Small intestine (tissue), 7 donors: ENCODE data around the gene TRAK1. TPM values are rescaled to one million over a fixed set of nuclear protein-coding genes. Genes with fewer than 3 reads are reported as not detected.

ENCODE experiments used
- DNase-seq, 2 donors: peaks; one replicate each; pipeline versions ENCODE4 v3.0.0 to v3.0.0-alpha.2; 2013
- FAIRE-seq: peaks from 2 replicates; lab custom pipeline; 2012; peaks lifted over from hg19 to GRCh38; lab: Jason Lieb, UNC
- H3K27ac ChIP-seq, 3 donors: one replicate each; pipeline ENCODE4 v1.5.1; 2013; ENCODE audit warnings: low read length in 2 of 3, mild to moderate bottlenecking in 2 of 3, control low read depth in 1 of 3, inconsistent platforms in 1 of 3, low read depth in 1 of 3, moderate library complexity in 1 of 3
- H3K27me3 ChIP-seq, 3 donors: one replicate each; pipeline ENCODE4 v1.6.1; 2013; ENCODE audit warnings: low read length in 3 of 3, inconsistent platforms in 1 of 3; ENCODE audit not compliant: control insufficient read depth in 3 of 3, insufficient read depth in 3 of 3
- H3K36me3 ChIP-seq, 3 donors: one replicate each; pipeline ENCODE4 v1.6.1; 2013; ENCODE audit warnings: low read length in 3 of 3, inconsistent platforms in 1 of 3, low read depth in 1 of 3, mild to moderate bottlenecking in 1 of 3, moderate library complexity in 1 of 3; ENCODE audit not compliant: control insufficient read depth in 3 of 3, insufficient read depth in 2 of 3
- H3K4me1 ChIP-seq, 3 donors: one replicate each; pipeline ENCODE4 v1.6.1; 2013; ENCODE audit warnings: low read length in 2 of 3, inconsistent platforms in 1 of 3, low read depth in 1 of 3, mild to moderate bottlenecking in 1 of 3, moderate library complexity in 1 of 3; ENCODE audit not compliant: control insufficient read depth in 3 of 3, insufficient read depth in 2 of 3
- H3K4me3 ChIP-seq, 3 donors: one replicate each; pipeline ENCODE4 v1.5.1; 2013; ENCODE audit warnings: low read length in 3 of 3, control low read depth in 1 of 3, inconsistent platforms in 1 of 3, low read depth in 1 of 3, mild to moderate bottlenecking in 1 of 3, moderate library complexity in 1 of 3
- H3K9me3 ChIP-seq, 2 donors: one replicate each; pipeline ENCODE4 v1.6.1; 2013; ENCODE audit warnings: low read depth in 1 of 2, low read length in 1 of 2; ENCODE audit not compliant: control insufficient read depth in 2 of 2, insufficient read depth in 1 of 2
- WGBS, 3 donors: extraction: QIAGEN DNeasy Blood & Tissue Kit; methylation state at CpG; one replicate each; pipeline ENCODE4 v1.1.7; 2013; 5-methylcytosine and 5-hydroxymethylcytosine counted together
- polyA plus RNA-seq, 4 donors: library from polyadenylated mRNA; stranded (reverse) in 3 of 4; unstranded in 1 of 4; fragments of 200-250 nt in 3 of 4; fragments of 120-200 nt in 1 of 4; gene quantifications; one replicate each; pipeline versions ENCODE4 v1.2.1 to v1.2.3, GENCODE V29; 2013
- donor health status: healthy with polysubstance abuse.
- donor health status: control.
- donor health status: control.
- donor health status: Bipolar disorder and iron deficiency.
- donor health status: healthy.

TRAK1 gene
- polyA plus RNA-seq, 4 donors = 20.9 to 74.7 (median 39.8) TPM

- no peak overlapping the region for H3K4me3 ChIP-seq
- DNase-seq (no peak), FAIRE-seq (no peak)
- no peaks in the 10 kb centered on the region for H3K36me3 ChIP-seq
- peaks cover 0 to 9% of the 10 kb centered on the region in 2 donors for H3K9me3 ChIP-seq
- WGBS, 3 donors = 36 to 59% (median 43%) methylated on average over 1 of the region's 1 CpG
- no peak overlapping the region for H3K27ac ChIP-seq
- no peaks in the 10 kb centered on the region for H3K4me1 ChIP-seq
- peaks cover 0 to 9% (median 0%) of the 10 kb centered on the region in 3 donors for H3K27me3 ChIP-seq
Measured at GRCh38 chr3:42275217-42275616, 184.1 kb downstream of the TRAK1 start.

Other genes starting within 250 kb of the TRAK1 start
- gene ULK4, start 129.3 kb upstream of the TRAK1 start, polyA plus RNA-seq = 1 to 10 TPM; 1.1 to 2.8 (median 1.8) TPM
- gene CCK, start 174.8 kb downstream of the TRAK1 start, polyA plus RNA-seq = 10 to 100 TPM in 3 of 4 donors, under 1 TPM in 1; 0.89 to 44.9 (median 22.9) TPM